HL-60 (cell line): ENCODE measurements around the gene PTCHD1.

Source experiments
- GABPA ChIP-seq: IDR thresholded peaks from 2 replicates; pipeline ENCODE4 v1.6.1; 2012; ENCODE audit warnings: low read depth
- POLR2AphosphoS5 ChIP-seq: IDR thresholded peaks from 2 replicates; pipeline ENCODE4 v1.6.1; 2012; ENCODE audit warnings: low read depth
- TF ChIP-seq, protein P1 (sequence below): IDR thresholded peaks from one replicate; pipeline ENCODE4 v1.5.1; 2011; ENCODE audit warnings: low read length, control low read depth, inconsistent platforms; ENCODE audit not compliant: insufficient read depth
- TF ChIP-seq, protein P2 (sequence below): IDR thresholded peaks from 2 replicates; pipeline ENCODE4 v1.6.1; 2012; ENCODE audit warnings: low read depth; ENCODE audit not compliant: insufficient replicate concordance

- TF ChIP-seq, protein P1, sequence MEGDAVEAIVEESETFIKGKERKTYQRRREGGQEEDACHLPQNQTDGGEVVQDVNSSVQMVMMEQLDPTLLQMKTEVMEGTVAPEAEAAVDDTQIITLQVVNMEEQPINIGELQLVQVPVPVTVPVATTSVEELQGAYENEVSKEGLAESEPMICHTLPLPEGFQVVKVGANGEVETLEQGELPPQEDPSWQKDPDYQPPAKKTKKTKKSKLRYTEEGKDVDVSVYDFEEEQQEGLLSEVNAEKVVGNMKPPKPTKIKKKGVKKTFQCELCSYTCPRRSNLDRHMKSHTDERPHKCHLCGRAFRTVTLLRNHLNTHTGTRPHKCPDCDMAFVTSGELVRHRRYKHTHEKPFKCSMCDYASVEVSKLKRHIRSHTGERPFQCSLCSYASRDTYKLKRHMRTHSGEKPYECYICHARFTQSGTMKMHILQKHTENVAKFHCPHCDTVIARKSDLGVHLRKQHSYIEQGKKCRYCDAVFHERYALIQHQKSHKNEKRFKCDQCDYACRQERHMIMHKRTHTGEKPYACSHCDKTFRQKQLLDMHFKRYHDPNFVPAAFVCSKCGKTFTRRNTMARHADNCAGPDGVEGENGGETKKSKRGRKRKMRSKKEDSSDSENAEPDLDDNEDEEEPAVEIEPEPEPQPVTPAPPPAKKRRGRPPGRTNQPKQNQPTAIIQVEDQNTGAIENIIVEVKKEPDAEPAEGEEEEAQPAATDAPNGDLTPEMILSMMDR = no peak
- TF ChIP-seq GABPA (no peak), POLR2AphosphoS5 (no peak)
- TF ChIP-seq, protein P2, sequence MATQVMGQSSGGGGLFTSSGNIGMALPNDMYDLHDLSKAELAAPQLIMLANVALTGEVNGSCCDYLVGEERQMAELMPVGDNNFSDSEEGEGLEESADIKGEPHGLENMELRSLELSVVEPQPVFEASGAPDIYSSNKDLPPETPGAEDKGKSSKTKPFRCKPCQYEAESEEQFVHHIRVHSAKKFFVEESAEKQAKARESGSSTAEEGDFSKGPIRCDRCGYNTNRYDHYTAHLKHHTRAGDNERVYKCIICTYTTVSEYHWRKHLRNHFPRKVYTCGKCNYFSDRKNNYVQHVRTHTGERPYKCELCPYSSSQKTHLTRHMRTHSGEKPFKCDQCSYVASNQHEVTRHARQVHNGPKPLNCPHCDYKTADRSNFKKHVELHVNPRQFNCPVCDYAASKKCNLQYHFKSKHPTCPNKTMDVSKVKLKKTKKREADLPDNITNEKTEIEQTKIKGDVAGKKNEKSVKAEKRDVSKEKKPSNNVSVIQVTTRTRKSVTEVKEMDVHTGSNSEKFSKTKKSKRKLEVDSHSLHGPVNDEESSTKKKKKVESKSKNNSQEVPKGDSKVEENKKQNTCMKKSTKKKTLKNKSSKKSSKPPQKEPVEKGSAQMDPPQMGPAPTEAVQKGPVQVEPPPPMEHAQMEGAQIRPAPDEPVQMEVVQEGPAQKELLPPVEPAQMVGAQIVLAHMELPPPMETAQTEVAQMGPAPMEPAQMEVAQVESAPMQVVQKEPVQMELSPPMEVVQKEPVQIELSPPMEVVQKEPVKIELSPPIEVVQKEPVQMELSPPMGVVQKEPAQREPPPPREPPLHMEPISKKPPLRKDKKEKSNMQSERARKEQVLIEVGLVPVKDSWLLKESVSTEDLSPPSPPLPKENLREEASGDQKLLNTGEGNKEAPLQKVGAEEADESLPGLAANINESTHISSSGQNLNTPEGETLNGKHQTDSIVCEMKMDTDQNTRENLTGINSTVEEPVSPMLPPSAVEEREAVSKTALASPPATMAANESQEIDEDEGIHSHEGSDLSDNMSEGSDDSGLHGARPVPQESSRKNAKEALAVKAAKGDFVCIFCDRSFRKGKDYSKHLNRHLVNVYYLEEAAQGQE = no peak
Observed at GRCh38 chrX:23286731-23287130, 47.9 kb upstream of the PTCHD1 start.
